SK-N-SH (cell line): ENCODE data around the gene HK1.

ENCODE experiments used
- CHD2 ChIP-seq: fragments of 150-350 bp; IDR thresholded peaks from 2 replicates; pipeline ENCODE4 v1.6.1; 2018; ENCODE audit warnings: low read length; ENCODE audit not compliant: partially characterized antibody
- CTCF ChIP-seq: fragments of 200-600 bp; sonication (generic); IDR thresholded peaks from 2 replicates; pipeline ENCODE4 v1.6.1; 2017; ENCODE audit warnings: antibody characterized with exemption, mild to moderate bottlenecking, moderate library complexity
- EP300 ChIP-seq, 2 experiments: IDR thresholded peaks; 2 replicates each; pipeline versions ENCODE4 v1.4.0 to v1.6.1; 2012; ENCODE audit warnings: borderline replicate concordance in 1 of 2, low read depth in 1 of 2, low read length in 1 of 2
- EZH2phosphoT487 ChIP-seq: fragments of 200-600 bp; sonication (generic); IDR thresholded peaks from 2 replicates; pipeline ENCODE4 v1.6.1; 2017; ENCODE audit warnings: low read depth, mixed run types, mild to moderate bottlenecking, antibody characterized with exemption, moderate library complexity, borderline replicate concordance
- FOSL2 ChIP-seq: IDR thresholded peaks from 2 replicates; pipeline ENCODE4 v1.4.0; 2012; ENCODE audit warnings: low read depth, mild to moderate bottlenecking, moderate library complexity, borderline replicate concordance
- GATA2 ChIP-seq: sonication (generic); formaldehyde crosslinking; IDR thresholded peaks from 2 replicates; pipeline ENCODE4 v1.5.0; 2020; ENCODE audit warnings: mild to moderate bottlenecking, missing genetic modification reagents
- TAF1 ChIP-seq: IDR thresholded peaks from 2 replicates; pipeline ENCODE4 v1.6.1; 2012; ENCODE audit warnings: low read depth, mild to moderate bottlenecking, low read length, moderate library complexity, borderline replicate concordance
- YY1 ChIP-seq: IDR thresholded peaks from 2 replicates; pipeline ENCODE4 v1.4.0; 2012; ENCODE audit warnings: low read depth, mild to moderate bottlenecking
- ZBTB33 ChIP-seq: IDR thresholded peaks from 2 replicates; pipeline ENCODE4 v1.4.0; 2012; ENCODE audit warnings: low read depth, borderline replicate concordance

- no peak for TF ChIP-seq GATA2 (CRISPR knock-in tag)
- TF ChIP-seq FOSL2: no peak
- TF ChIP-seq CTCF: peak; percentile 51
- TF ChIP-seq YY1: no peak
- TF ChIP-seq CHD2: no peak
- TF ChIP-seq ZBTB33: no peak
- no peak for TF ChIP-seq EZH2phosphoT487
- TF ChIP-seq EP300 (IDR thresholded peaks at IDR 0.05; ENCODE audit: borderline replicate concordance in 1 of 2, low read depth in 1 of 2, low read length in 1 of 2): no peak
- TF ChIP-seq TAF1: no peak
Observed at GRCh38 chr10:69407621-69408301, 129.5 kb downstream of the HK1 start.
